Muscle layer of duodenum (tissue), 2 donors: Measurements from ENCODE around the gene GOLGA6B.

Source experiments
- H3K27ac ChIP-seq: one replicate; pipeline ENCODE4 v1.7.0; 2013; ENCODE audit warnings: mild to moderate bottlenecking, low read length
- H3K27me3 ChIP-seq: one replicate; pipeline ENCODE4 v1.7.0; 2013; ENCODE audit warnings: low read depth, mild to moderate bottlenecking, control low read depth, low read length
- H3K36me3 ChIP-seq, 2 donors: one replicate each; pipeline ENCODE4 v1.7.0; 2013; ENCODE audit warnings: low read length in 2 of 2, control low read depth in 1 of 2, mild to moderate bottlenecking in 1 of 2; ENCODE audit not compliant: insufficient read depth in 2 of 2, control insufficient read depth in 1 of 2
- H3K4me1 ChIP-seq, 2 donors: one replicate each; pipeline ENCODE4 v1.7.0; 2013; ENCODE audit warnings: low read length in 2 of 2, mild to moderate bottlenecking in 2 of 2, control low read depth in 1 of 2, moderate library complexity in 1 of 2; ENCODE audit not compliant: insufficient read depth in 2 of 2, control insufficient read depth in 1 of 2
- H3K4me3 ChIP-seq, 2 donors: one replicate each; pipeline ENCODE4 v1.7.0; 2013; ENCODE audit warnings: low read length in 2 of 2, low read depth in 1 of 2, mild to moderate bottlenecking in 1 of 2
- H3K9me3 ChIP-seq, 2 donors: one replicate each; pipeline ENCODE4 v1.7.0; 2013; ENCODE audit warnings: low read length in 2 of 2, control low read depth in 1 of 2, mild to moderate bottlenecking in 1 of 2; ENCODE audit not compliant: control insufficient read depth in 1 of 2
- donor health status: healthy.

GOLGA6B gene

DNA sequence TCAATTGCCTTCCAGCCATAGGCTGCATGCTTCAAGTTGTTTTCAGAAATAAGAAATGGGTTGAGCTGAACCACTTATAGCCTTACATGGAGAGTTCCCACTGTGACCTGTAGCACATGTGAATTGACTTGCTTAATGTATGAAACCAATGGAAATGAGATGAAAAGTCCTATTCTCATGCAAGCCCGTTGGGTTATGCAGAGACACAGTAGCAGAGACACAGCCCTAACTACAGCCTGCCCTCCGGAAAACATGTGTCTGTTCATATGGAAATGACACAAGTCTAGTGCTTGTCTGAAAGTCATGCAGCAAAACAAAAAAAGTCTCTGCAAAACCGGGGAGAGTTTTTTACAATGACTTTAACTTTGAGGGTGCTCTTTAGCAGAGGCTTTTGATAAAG is 17.0 kb downstream of the GOLGA6B start:
- H3K27me3 ChIP-seq: no peaks in the 10 kb centered on the region
- no peak overlapping the region for H3K27ac ChIP-seq
- H3K36me3 ChIP-seq: no peaks in the 10 kb centered on the region
- H3K4me1 ChIP-seq: no peaks in the 10 kb centered on the region
- H3K9me3 ChIP-seq: no peaks in the 10 kb centered on the region
- H3K4me3 ChIP-seq: no peak overlapping the region

DNA sequence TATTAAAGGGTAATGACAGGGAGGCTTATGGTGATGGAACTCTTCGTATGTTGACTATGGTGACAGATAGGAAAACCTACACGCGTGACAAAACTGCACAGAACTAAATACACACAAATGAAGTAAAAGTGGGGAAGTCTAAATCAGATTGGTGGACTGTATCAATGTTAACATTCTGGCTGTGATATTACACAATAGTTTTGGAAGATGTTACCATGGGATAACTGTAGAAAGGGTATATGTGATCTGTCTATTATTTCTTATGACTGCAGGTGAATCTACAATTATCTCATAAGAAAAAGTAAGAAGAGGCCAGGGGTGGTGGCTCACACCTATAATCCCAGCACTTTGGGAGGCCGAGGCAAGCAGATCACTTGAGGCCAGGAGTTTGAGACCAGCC is 22.3 kb downstream of the GOLGA6B start:
- Histone ChIP-seq H3K27me3 (no peaks in the 10 kb centered on the region), H3K9me3 (no peaks in the 10 kb centered on the region), H3K4me3 (no peak overlapping the region), H3K4me1 (no peaks in the 10 kb centered on the region), H3K27ac (no peak overlapping the region), H3K36me3 (no peaks in the 10 kb centered on the region)

- peaks cover 0 to 7% of the 10 kb centered on the region in 2 donors for H3K4me1 ChIP-seq
- no peak overlapping the region for H3K4me3 ChIP-seq
- H3K9me3 ChIP-seq: no peaks in the 10 kb centered on the region
- H3K27me3 ChIP-seq: no peaks in the 10 kb centered on the region
- H3K27ac ChIP-seq: no peak overlapping the region
- H3K36me3 ChIP-seq: no peaks in the 10 kb centered on the region
These were observed 26.4 kb downstream of the GOLGA6B start for GRCh38 chr15:72680931-72681330.

- H3K4me1 ChIP-seq: peaks cover 5 to 7% of the 10 kb centered on the region in 2 donors
- no peaks in the 10 kb centered on the region for H3K27me3 ChIP-seq
- H3K4me3 ChIP-seq: no peak overlapping the region
- no peaks in the 10 kb centered on the region for H3K9me3 ChIP-seq
- H3K27ac ChIP-seq: no peak overlapping the region
- no peaks in the 10 kb centered on the region for H3K36me3 ChIP-seq
These were observed 28.3 kb downstream of the GOLGA6B start for GRCh38 chr15:72682772-72683171.

- Histone ChIP-seq H3K4me3 (peak overlapping the region; percentile 80 to 87), H3K36me3 (no peaks in the 10 kb centered on the region), H3K27me3 (no peaks in the 10 kb centered on the region), H3K4me1 (peaks cover 5 to 7% of the 10 kb centered on the region in 2 donors), H3K27ac (peak overlapping the region; percentile 98), H3K9me3 (no peaks in the 10 kb centered on the region)
These were observed 30.9 kb downstream of the GOLGA6B start for GRCh38 chr15:72685301-72685924.

GRCh38 chr15:72685925-72686794 is 31.7 kb downstream of the GOLGA6B start, which contains the start of the genes BBS4 and HIGD2B:
Gene BBS4, plus strand, starts transcription at chr15:72686207. Its CDS starts 21 bp downstream, at chr15:72686228.
Gene HIGD2B, minus strand, starts transcription at chr15:72686182. Its CDS starts 9,808 bp downstream, at chr15:72676374.
- Histone ChIP-seq H3K4me1 (peaks cover 5 to 7% of the 10 kb centered on the region in 2 donors), H3K27ac (peak within 1 kb of the TSS; percentile 98), H3K36me3 (no peaks in the 10 kb centered on the region), H3K27me3 (no peaks in the 10 kb centered on the region), H3K9me3 (no peaks in the 10 kb centered on the region), H3K4me3 (peak within 1 kb of the TSS; percentile 80 to 87)

- H3K36me3 ChIP-seq: no peaks in the 10 kb centered on the region
- H3K27ac ChIP-seq: no peak overlapping the region
- no peaks in the 10 kb centered on the region for H3K9me3 ChIP-seq
- no peak overlapping the region for H3K4me3 ChIP-seq
- no peaks in the 10 kb centered on the region for H3K27me3 ChIP-seq
- peaks cover 5 to 7% of the 10 kb centered on the region in 2 donors for H3K4me1 ChIP-seq
These were observed 34.2 kb downstream of the GOLGA6B start for GRCh38 chr15:72688697-72689096.

- H3K4me1 ChIP-seq: peaks cover 0 to 5% of the 10 kb centered on the region in 2 donors
- no peak overlapping the region for H3K4me3 ChIP-seq
- H3K27ac ChIP-seq: no peak overlapping the region
- H3K9me3 ChIP-seq: no peaks in the 10 kb centered on the region
- H3K27me3 ChIP-seq: no peaks in the 10 kb centered on the region
- no peaks in the 10 kb centered on the region for H3K36me3 ChIP-seq
These were observed 36.4 kb downstream of the GOLGA6B start for GRCh38 chr15:72690938-72691337.

DNA sequence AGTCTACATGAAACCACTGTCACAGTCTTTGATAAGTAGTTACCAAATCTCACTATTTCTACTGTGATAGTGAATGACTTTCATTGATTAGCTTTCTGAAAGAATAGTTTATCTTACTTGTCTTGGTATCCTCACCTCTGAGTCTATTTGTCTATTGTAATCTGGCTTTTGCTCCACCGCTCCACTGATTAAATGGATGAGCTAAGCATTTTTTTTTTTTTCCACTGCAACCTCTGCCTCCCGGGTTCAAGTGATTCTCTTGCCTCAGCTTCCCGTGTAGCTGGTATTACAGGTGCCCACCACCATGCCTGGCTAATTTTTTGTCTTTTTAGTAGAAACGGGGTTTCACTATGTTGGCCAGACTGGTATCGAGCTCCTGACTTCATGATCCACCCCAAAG is 44.4 kb downstream of the GOLGA6B start:
- no peak overlapping the region for H3K27ac ChIP-seq
- H3K4me3 ChIP-seq: no peak overlapping the region
- no peaks in the 10 kb centered on the region for H3K27me3 ChIP-seq
- H3K9me3 ChIP-seq: no peaks in the 10 kb centered on the region
- no peaks in the 10 kb centered on the region for H3K4me1 ChIP-seq
- no peaks in the 10 kb centered on the region for H3K36me3 ChIP-seq

GRCh38 chr15:72700076-72700475 is 45.6 kb downstream of the GOLGA6B start:
- Histone ChIP-seq H3K36me3 (no peaks in the 10 kb centered on the region), H3K27me3 (no peaks in the 10 kb centered on the region), H3K27ac (no peak overlapping the region), H3K9me3 (no peaks in the 10 kb centered on the region), H3K4me3 (no peak overlapping the region), H3K4me1 (no peaks in the 10 kb centered on the region)

- H3K9me3 ChIP-seq: no peaks in the 10 kb centered on the region
- no peak overlapping the region for H3K4me3 ChIP-seq
- H3K27ac ChIP-seq: no peak overlapping the region
- no peaks in the 10 kb centered on the region for H3K4me1 ChIP-seq
- H3K36me3 ChIP-seq: peaks cover 0 to 2% of the 10 kb centered on the region in 2 donors
- no peaks in the 10 kb centered on the region for H3K27me3 ChIP-seq
These were observed 51.8 kb downstream of the GOLGA6B start for GRCh38 chr15:72706266-72706665.
